NK-92 (cell line): Measurements from ENCODE around the gene ATP6V0E2.
A peak's percentile ranks its signal among the peaks of the same experiment; 100 is the strongest.

Experiments
- DNase-seq: peaks from one replicate; lab custom pipeline; 2025; ENCODE audit not compliant: unreplicated experiment; lab: John Stamatoyannopoulos, UW

ATP6V0E2 gene

GRCh38 chr7:149838224-149838991 lies 35.4 kb upstream of the ATP6V0E2 start, which contains the start of gene ZNF862:
ZNF862 (plus strand) TSS chr7:149838375; CDS start chr7:149838612, 237 bp downstream.
- peak; percentile 75 for DNase-seq

- no peak for DNase-seq
Measured at GRCh38 chr7:149838992-149839408, 34.8 kb upstream of the ATP6V0E2 start.

- no peak for DNase-seq
Measured at GRCh38 chr7:149839933-149840332, 33.8 kb upstream of the ATP6V0E2 start.

GRCh38 chr7:149843566-149843965 lies 30.2 kb upstream of the ATP6V0E2 start:
- DNase-seq, result no peak

- DNase-seq, result no peak
Measured at GRCh38 chr7:149844445-149844844, 29.3 kb upstream of the ATP6V0E2 start.

- no peak for DNase-seq
Measured at GRCh38 chr7:149845257-149845980, 28.4 kb upstream of the ATP6V0E2 start.

GRCh38 chr7:149846021-149846420 lies 27.7 kb upstream of the ATP6V0E2 start:
- DNase-seq, result no peak

- DNase-seq, result no peak
Measured at GRCh38 chr7:149846436-149847046, 27.2 kb upstream of the ATP6V0E2 start.

- no peak for DNase-seq
Measured at GRCh38 chr7:149849174-149849573, 24.6 kb upstream of the ATP6V0E2 start.

- no peak for DNase-seq
Measured at GRCh38 chr7:149850007-149850594, 23.7 kb upstream of the ATP6V0E2 start.

- DNase-seq, result no peak
Measured at GRCh38 chr7:149850716-149851115, 23.1 kb upstream of the ATP6V0E2 start.

- no peak for DNase-seq
Measured at GRCh38 chr7:149851449-149851848, 22.3 kb upstream of the ATP6V0E2 start.

- DNase-seq, result no peak
Measured at GRCh38 chr7:149853157-149853556, 20.6 kb upstream of the ATP6V0E2 start.

GRCh38 chr7:149854611-149855360 lies 19.0 kb upstream of the ATP6V0E2 start:
- no peak for DNase-seq

- DNase-seq, result no peak
Measured at GRCh38 chr7:149855361-149856305, 18.1 kb upstream of the ATP6V0E2 start.

- DNase-seq, result no peak
Measured at GRCh38 chr7:149856583-149856982, 17.2 kb upstream of the ATP6V0E2 start.

- DNase-seq, result no peak
Measured at GRCh38 chr7:149859369-149859768, 14.4 kb upstream of the ATP6V0E2 start.

- DNase-seq, result no peak
Measured at GRCh38 chr7:149859876-149860275, 13.9 kb upstream of the ATP6V0E2 start.

GRCh38 chr7:149860821-149861727 lies 12.7 kb upstream of the ATP6V0E2 start:
- DNase-seq, result no peak
